Kidney (tissue), 14 donors: Measurements from ENCODE around the gene ODF2L. TPM values are rescaled to one million over a fixed set of nuclear protein-coding genes. Genes with fewer than 3 reads are reported as not detected.

Experiments
- DNase-seq, 5 donors: peaks; one replicate each; pipeline ENCODE4 v3.0.0-alpha.2; 2013 to 2020
- FAIRE-seq: peaks from 2 replicates; lab custom pipeline; 2012; peaks lifted over from hg19 to GRCh38; lab: Jason Lieb, UNC
- H3K27ac ChIP-seq, 2 donors: one replicate each; pipeline ENCODE4 v1.7.0; 2013; ENCODE audit warnings: low read depth in 2 of 2, low read length in 2 of 2, inconsistent platforms in 1 of 2
- H3K27me3 ChIP-seq: one replicate; pipeline ENCODE4 v1.7.1; 2013; ENCODE audit warnings: low read length, inconsistent platforms; ENCODE audit not compliant: control insufficient read depth, insufficient read depth
- H3K36me3 ChIP-seq, 3 donors: one replicate each; pipeline versions ENCODE4 v1.7.0 to v1.7.1; 2013; ENCODE audit warnings: low read length in 3 of 3, control low read depth in 1 of 3, inconsistent platforms in 1 of 3; ENCODE audit not compliant: insufficient read depth in 3 of 3, control insufficient read depth in 2 of 3
- H3K4me1 ChIP-seq, 3 donors: one replicate each; pipeline versions ENCODE4 v1.7.0 to v1.7.1; 2013; ENCODE audit warnings: low read length in 3 of 3, inconsistent platforms in 1 of 3, low read depth in 1 of 3; ENCODE audit not compliant: control insufficient read depth in 2 of 3, insufficient read depth in 2 of 3
- H3K4me3 ChIP-seq, 3 donors: one replicate each; pipeline versions ENCODE4 v1.7.0 to v1.8.1; 2013; ENCODE audit warnings: low read length in 3 of 3, control low read depth in 1 of 3, inconsistent platforms in 1 of 3
- H3K9ac ChIP-seq, 3 donors: one replicate each; pipeline versions ENCODE4 v1.7.0 to v1.7.1; 2013; ENCODE audit warnings: low read length in 3 of 3, control low read depth in 1 of 3, inconsistent platforms in 1 of 3
- H3K9me3 ChIP-seq, 3 donors: one replicate each; pipeline versions ENCODE4 v1.7.0 to v1.7.1; 2013; ENCODE audit warnings: low read length in 3 of 3, control low read depth in 1 of 3, inconsistent platforms in 1 of 3; ENCODE audit not compliant: control insufficient read depth in 2 of 3, insufficient read depth in 1 of 3
- CTCF ChIP-seq: IDR thresholded peaks from 3 replicates; pipeline ENCODE4 v1.5.1; 2012; ENCODE audit warnings: mild to moderate bottlenecking, moderate library complexity, borderline replicate concordance; ENCODE audit not compliant: insufficient read depth; ENCODE audit errors: extremely low read depth
- intact Hi-C: fragments of 100-400 bp; cut with DNase I; formaldehyde crosslinking; loops from one replicate; pipeline ENCODE4 v1.11.1; 2022
- microRNA-seq: library from miRNA; unstranded; fragments of <30 nt; microRNA quantifications from one replicate; pipeline ENCODE4 v1.2.0, GENCODE V29; 2020
- polyA plus RNA-seq: library from polyadenylated mRNA; stranded (reverse); fragments of 350-450 nt; fragmentation: Illumina TruSeq; extraction: RNeasy Lipid Tissue Mini Kit (QIAGEN cat#74804); gene quantifications from one replicate; pipeline ENCODE4 v1.2.3, GENCODE V29; 2014; ENCODE audit warnings: low read depth, low replicate concordance; ENCODE audit not compliant: insufficient read depth
- total RNA-seq: library from RNA; stranded (reverse); fragmentation: NEBNext Ultra II Directional; extraction: Animal tissue kit (Norgen Biotek cat#: 25700); gene quantifications from one replicate; pipeline ENCODE4 v1.2.1, GENCODE V29; 2021
- donor health status: control.
- donor health status: control.
- donor health status: control.
- donor health status: control.
- donor health status: control.
- donor health status: DM: yes; HTN: yes; CAD: no.
- donor health status: Normal renal cell carcinoma (clear cell type).

The ODF2L gene
- total and polyA plus RNA-seq, 2 donors from 2014 or later = 19.2 to 57.3 TPM

DNA sequence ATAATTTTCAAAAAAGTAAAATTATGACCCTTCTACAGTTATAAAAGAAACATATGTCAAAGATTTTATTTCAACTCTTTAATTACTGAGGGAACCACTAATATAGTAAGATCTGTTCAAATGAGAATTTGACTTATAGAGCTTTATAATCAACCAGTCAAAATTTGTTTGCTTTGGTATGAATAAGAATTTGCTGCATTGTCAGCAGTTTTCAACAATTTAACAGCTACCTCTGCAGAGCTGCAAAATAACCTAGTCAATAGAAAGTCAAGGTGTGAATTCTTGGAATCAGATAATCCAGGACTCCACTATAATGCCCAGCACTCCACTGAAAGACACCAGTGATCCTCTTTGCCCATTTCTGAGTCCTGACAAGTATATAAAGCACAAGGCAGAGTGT is 78.2 kb downstream of the ODF2L start:
- H3K9ac ChIP-seq = no peak overlapping the region
- H3K4me1 ChIP-seq = no peaks in the 10 kb centered on the region
- no peaks in the 10 kb centered on the region for H3K9me3 ChIP-seq
- H3K4me3 ChIP-seq = no peak overlapping the region
- no peak overlapping the region for H3K27ac ChIP-seq
- no peaks in the 10 kb centered on the region for H3K27me3 ChIP-seq
- H3K36me3 ChIP-seq = no peaks in the 10 kb centered on the region
- DNase-seq (no peak), FAIRE-seq (no peak)
- TF ChIP-seq CTCF = no peak
- intact Hi-C loops = no loop called here

DNA sequence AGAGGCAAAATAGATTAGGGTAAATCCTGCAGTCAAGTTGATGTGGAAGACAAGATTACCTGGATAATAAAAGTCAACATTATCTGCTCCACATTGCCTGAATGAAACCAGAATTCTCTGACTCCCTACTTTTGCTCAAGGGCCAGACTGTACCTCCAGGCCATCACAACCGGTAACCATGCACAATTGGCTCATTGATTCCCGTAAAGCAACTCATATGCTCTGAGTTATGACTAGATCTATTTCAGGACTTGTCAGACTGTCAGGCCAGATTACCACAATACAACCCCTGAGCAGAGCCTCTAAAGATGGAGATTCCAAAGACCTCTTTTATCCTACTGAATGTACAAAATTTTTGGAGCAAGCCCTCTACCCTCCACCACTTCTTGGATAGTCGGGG is 90.4 kb downstream of the ODF2L start:
- intact Hi-C loops = no loop called here
- FAIRE-seq = no peak
- DNase-seq = no peak
- Histone ChIP-seq H3K9me3 (peaks cover 0 to 1% (median 0%) of the 10 kb centered on the region in 3 donors), H3K4me1 (no peaks in the 10 kb centered on the region), H3K36me3 (no peaks in the 10 kb centered on the region), H3K27ac (no peak overlapping the region), H3K27me3 (no peaks in the 10 kb centered on the region), H3K4me3 (no peak overlapping the region), H3K9ac (no peak overlapping the region)
- TF ChIP-seq CTCF = no peak

- no peak overlapping the region for H3K27ac ChIP-seq
- H3K4me3 ChIP-seq = no peak overlapping the region
- TF ChIP-seq CTCF = no peak
- FAIRE-seq (no peak), DNase-seq (no peak)
- H3K9me3 ChIP-seq = peaks cover 0 to 2% (median 0%) of the 10 kb centered on the region in 3 donors
- no peak overlapping the region for H3K9ac ChIP-seq
- H3K27me3 ChIP-seq = no peaks in the 10 kb centered on the region
- intact Hi-C loops = no loop called here
- no peaks in the 10 kb centered on the region for H3K36me3 ChIP-seq
- no peaks in the 10 kb centered on the region for H3K4me1 ChIP-seq
These were observed 93.0 kb downstream of the ODF2L start for GRCh38 chr1:86303041-86303690.

Small RNA genes within 50 kb of the gene (microRNA-seq; reads per million reads assigned to microRNA genes)
- gene MIR7856 = not detected

Other genes starting within 250 kb of the ODF2L start
- 0.54 TPM for gene COL24A1, start 239.6 kb downstream of the ODF2L start, total RNA-seq
- gene COL24A1, start 239.6 kb downstream of the ODF2L start, polyA plus RNA-seq = 0.47 TPM
- not detected for gene CLCA2, start 27.8 kb upstream of the ODF2L start, total RNA-seq
- gene CLCA2, start 27.8 kb upstream of the ODF2L start, polyA plus RNA-seq = not detected
- not detected for gene CLCA1, start 72.6 kb upstream of the ODF2L start, total RNA-seq
- gene CLCA1, start 72.6 kb upstream of the ODF2L start, polyA plus RNA-seq = not detected
- 0.13 TPM for gene CLCA4, start 150.8 kb upstream of the ODF2L start, total RNA-seq
- gene CLCA4, start 150.8 kb upstream of the ODF2L start, polyA plus RNA-seq = not detected